Measurements from ENCODE around the gene OR1F1.

DNA sequence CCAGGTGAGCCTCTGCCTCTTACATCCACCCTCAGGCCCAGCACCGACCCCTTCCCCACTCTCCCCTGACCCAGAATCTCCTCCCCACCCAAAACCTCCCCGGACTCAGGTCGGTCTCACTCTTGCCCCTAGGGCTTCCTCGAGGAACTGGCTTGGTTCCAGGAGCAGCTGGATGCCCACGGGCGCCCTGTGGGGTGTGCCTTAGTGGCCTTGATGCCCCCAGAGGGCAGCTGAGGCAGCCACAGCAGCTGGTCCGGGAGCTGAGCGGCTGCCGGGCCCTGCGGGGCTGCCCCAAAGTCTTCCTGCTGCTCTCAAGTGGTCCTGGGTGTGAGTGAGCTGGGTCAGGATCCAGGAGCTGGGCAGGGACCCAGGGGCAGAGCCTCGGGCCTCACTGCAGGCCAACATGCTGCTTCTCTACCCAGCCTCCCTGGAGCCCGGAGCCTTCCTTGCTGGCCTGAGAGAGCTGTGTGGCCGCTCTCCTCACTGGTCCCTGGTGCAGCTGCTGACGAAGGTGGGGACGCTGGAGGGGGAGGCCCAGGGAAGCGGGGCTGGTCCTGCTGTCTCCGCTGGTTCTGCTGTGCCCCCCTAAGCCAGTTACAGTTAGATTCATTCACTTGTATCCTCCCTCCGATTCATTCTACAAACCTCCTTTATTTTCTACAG lies 43.6 kb upstream of the OR1F1 start:
- TF ChIP-seq EZH2 (IDR thresholded peaks at IDR 0.05; ENCODE audit: insufficient read depth, poor library complexity, severe bottlenecking) (no peak), EZH2phosphoT487 (IDR thresholded peaks at IDR 0.05; ENCODE audit: insufficient read depth, low read depth) (no peak)

Data from GM23248 (cell line).